GM21447 (cell line): ENCODE data around the gene EYA2.
"Not testable (repeated sequence)": the region's sequence is repeated elsewhere in the genome, so short reads cannot be mapped to it uniquely, and the experiment has no call there.

Experiments
- ATAC-seq: cut with Tn5 transposase; IDR thresholded peaks from one replicate; pipeline ENCODE4 v1.9.1; 2021; ENCODE audit not compliant: unreplicated experiment

EYA2 gene

DNA sequence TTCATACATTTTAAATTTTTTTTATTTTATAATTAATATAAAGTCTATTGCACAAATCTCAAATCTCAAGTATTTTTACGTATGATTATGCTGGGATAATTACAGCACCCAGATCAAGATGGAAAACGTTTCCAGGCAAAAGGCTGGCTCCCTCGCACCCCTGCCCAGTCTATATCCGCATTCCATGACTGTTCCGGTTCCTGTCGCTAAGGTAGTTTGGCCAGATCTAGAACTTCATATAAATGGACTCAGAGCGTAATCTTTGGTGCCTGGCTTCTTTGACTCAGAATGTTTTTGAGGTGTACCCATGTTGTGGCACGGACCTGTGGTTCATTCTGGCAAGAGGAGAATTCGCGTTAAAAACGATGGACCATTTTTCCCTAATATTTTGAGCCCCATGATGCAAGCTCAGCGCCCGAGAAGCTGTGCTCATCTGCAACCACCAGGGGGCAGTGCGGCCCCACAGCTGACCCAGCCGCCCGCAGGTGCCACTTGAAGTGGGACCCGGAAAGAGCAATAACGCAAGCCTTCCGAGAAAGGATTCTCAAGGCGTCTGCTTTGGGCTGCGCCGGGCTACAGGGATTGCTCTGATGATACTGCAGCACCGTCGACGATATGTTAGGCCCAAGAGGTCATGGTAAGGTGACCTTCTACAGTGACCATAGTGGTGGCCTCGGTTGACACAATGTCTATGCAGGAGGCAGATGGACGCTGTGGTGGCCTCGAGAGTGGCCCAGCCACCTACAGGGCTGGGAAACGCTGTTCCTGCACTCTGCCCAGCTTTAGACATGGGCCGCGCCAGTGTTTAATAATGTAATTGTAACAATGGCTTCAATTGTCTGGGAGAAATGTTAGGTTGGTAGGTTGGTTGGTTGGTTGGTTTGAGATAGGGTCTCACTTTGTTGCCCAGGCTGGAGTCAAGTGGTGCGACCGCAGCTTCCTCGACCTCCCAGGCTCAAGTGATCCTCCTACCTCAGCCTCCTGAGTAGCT, 301.7 kb downstream of the EYA2 start:
- ATAC-seq, result no peak

DNA sequence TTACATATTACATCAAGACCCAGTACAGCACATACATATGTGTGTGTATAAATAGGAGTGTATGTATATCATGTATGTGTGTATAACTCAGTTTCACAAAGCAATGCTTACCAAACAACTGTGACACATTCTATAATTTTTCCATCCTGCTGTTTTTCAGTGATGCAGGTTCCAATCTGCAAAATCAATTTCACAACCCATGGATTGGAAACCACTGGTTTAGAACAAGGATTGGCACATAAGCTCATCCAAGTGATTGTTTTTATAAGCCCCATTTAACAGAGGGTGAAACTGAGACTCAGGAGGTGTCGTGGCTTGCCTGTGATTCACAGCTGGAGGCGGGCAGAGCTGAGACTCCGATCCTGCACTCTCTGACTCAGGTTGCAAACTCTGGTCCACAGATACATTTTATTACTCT, 303.6 kb downstream of the EYA2 start:
- ATAC-seq, result no peak

DNA sequence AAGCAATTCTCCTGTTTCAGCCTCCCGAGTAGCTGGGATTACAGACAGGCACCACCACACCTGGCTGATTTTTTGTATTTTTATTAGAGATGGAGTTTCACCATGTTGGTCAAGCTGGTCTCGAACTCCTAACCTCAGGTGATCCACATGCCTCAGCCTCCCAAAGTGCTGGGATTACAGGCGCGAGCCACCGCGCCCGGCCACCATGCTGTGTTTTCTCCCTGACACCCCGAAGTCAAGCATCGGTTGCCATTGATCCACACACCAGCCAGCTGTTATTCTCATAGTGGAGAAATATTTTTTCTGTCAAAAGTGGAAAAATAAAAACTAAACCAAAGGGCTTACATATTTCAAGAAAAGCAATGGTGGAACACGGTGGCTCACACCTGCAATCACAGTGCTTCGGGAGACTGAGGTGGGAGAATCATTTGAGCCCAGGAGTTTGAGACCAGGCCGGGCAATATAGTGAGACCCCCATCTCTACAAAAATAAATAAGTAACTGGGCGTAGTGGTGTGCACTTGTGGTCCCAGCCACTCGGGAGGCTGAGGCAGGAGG, 304.4 kb downstream of the EYA2 start:
- no peak for ATAC-seq

DNA sequence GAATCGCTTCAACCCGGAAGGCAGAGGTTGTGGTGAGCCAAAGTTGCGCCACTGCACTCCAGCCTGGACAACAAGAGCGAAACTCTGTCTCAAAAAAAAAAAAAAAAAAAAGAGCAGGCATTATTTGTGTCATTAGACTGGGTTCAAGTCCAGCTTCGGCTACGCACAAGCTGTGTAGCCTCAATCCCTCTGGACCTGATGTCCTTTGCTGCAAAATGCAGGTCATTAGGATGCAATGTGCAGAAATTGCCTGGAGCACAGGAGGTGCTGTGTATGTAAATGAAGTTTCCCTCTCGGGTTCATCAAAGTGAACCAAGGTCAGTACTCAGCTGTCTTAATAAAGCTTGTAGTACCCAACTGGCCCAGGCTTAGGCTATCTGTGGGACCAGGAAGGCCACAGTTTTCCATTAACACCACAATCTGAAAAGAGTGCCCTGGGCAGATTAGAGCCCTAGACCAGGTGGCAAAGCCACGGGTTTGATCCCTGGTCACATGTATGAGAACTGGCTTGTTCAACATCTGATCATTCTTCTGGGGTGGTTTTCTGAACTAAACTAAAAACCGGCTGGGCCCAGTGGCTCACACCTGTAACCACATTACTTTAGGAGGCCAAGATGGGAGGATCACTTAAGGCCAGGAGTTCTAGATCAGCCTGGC, 306.6 kb downstream of the EYA2 start:
- ATAC-seq, result no peak

DNA sequence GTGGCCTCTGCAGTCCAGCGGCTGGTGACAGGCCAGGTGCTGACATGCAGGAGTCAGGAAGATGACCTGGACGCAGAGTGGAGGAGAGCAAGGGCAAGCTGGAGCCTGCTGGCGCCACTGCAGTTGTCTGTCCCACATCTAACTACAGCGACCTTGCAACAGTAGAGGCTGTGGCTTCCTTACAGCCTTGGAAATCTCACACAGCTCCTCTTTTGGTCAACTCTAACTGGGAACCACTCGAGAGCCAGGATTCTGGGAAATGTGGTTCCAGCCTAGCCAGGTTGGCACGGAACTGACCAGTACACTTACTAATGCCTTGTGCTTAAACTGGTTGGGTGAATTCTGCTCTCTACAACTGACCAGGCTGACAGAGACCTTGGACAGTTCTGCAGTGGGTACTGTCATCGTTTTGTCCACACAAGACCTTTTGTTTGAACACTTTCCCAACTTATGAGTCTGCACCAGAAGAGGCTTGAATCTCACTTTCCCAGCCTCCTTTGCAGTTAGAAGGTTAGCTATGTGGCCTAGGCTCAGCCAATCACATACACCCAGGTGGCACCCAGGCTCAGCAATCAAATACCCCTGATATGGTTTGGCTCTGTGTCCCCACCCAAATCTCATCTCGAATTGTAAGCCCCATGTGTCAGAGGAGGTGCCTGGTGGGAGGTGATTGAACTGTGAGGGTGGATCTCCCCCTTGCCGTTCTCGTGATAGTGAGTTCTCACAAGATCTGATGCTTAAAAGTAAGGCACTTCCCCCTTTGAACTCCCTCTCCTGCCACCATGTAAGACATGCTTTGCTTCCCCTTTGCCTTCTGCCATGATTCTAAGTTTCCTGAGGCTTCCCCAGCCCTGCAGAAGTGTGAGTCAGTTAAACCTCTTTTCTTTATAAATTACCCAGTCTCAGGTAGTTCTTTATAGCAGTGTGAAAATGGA, 308.4 kb downstream of the EYA2 start:
- no peak for ATAC-seq

DNA sequence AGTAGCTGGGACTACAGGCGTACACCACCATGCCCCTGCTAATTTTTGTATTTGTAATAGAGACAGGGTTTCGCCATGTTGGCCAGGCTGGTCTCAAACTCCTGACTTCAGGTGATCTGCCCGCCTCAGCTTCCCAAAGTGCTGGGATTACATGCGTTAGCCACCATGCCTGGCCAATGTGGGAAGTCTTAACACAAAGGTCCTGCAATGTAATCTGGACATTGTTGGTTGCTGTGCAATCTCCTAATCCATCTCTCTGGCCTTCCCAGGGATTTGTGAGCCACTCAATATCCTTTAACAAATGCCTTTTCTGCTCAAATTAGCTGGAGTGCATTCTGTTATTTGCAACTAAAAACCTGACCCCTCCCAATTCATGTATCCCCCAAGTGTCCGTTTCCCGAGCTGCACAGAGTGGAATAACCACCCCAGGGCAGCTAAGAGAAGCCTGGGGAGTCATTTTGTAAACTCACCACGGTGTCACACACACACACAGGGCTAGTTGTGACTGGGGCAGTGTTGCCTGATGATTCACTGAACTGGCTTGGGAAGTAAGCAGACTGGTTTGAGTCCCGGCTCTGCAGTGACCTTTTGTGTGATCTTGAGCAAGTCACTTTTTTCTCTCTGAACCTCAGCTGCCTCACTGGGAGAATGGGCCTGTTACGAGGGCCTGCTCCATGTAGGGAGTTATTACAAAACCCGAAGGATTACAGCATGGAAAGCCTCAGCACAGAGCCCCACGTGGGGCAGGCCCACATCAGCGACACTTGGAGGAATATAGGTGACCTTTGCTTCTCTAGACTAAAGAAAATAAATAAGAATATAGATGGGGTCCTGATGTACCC, 309.6 kb downstream of the EYA2 start:
- no peak for ATAC-seq

DNA sequence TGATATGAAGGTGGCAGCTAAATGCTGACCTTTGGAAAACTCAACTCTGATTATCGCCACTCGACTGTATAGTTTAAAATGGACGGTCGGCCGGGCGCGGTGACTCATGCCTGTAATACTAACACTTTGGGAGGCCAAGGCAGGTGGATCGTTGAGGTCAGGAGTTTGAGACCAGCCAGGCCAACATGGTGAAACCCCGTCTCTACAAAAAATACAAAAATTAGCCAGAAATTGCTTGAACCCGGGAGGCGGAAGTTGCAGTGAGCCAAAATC, 310.1 kb downstream of the EYA2 start:
- not testable (repeated sequence) for ATAC-seq

DNA sequence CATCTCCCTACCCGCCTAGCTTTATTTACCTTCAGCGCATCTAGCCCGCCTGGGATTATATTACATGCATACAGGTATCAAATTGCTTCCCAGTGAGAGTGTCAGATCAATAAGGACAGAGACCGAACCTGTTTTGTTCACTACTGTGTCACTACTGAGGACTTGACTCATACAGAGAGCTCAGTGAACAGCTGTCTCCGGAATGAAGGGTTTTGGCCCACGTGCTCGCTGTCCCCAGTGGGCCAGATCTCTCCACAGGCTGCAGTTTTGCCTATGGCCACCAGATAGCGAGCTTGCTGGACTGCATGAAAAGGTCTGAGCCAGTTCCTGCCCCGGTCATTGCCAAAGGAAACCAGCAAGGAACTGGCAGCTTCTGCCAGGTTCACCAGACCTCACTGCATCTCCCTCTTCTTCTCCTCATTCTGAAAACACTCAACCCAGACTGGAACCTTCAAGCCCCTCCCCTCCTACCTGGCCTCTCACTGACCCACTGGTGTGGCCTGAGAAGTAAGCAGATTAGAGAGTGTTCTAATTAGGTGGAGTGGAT, 311.0 kb downstream of the EYA2 start:
- no peak for ATAC-seq

DNA sequence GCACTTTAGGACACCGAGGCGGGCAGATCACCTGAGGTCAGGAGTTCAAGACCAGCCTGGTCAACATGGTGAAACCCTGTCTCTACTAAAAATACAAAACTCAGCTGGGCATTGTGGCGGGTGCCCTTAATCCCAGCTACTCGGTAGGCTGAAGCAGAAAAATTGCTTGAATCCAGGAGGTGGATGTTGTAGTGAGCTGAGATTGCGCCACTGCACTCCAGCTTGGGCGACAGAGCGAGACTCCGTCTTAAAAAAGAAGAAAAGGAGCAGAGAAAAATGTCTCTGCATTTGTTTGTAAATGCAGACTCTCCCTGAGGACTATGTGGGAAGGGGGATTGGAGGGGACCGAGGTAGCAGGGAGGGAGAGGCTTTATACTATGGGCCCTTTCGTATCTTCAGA, 311.9 kb downstream of the EYA2 start:
- not testable (repeated sequence) for ATAC-seq

DNA sequence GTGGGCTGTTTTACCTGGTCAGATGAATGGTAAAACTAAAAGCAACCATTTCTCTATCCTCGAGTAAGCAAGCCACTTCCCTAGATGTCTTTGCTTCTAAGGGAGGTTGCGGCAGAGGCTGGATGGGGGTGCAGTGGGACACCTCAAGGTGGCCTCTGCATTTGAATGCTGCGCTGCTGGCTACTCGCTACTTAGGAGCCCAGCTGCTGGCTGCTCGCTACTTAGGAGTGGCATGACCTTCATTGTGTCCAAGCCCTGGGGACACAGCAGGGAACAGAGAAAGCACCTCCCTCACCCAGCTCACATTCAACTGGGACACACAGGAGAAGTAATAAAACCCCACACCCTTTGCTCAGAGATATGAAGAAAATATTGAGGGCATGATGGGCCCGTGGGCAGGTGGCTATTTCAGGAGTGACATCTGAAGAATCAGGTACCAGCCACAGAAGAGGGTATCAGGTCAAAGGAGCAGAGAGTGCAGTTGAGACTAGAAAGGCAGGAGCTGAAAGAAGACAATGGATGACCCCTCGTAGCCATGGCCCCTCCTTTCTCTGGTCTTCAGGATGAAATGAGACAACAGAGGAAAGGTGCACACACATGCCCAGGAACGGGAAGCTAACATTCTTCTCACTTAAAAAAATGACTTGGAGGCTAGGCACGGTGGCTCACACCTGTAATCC, 312.5 kb downstream of the EYA2 start:
- no peak for ATAC-seq

DNA sequence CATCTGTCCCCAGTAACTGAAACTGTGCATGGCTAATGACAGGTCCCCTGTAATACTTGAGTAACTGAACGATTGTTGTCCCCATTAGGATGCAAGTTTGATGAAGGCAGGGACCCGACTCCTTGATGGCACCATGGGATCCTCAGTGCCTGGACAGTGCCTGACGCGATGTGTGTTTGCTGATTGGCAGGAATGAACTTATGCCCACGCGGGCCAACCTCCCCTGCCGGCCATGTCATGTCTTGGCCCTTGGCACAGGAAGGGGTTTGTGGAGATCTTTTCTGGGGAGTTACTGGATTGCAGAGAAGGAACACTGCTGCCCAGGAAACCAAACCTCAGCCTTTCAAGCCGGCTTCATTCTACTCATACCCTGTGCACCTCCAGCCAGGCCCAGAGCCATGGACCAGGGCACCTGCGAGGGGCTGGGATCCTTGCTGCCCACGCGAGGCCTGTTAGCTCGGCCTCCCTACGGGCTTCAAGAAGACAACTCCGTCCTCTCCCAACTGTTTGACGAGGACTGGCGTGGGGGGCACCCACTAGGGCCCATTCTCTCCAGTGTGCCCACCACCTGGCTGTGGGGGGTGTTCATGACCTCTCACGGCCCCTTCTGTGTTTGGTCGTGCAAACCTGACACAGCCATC, 314.0 kb downstream of the EYA2 start:
- ATAC-seq, result no peak

DNA sequence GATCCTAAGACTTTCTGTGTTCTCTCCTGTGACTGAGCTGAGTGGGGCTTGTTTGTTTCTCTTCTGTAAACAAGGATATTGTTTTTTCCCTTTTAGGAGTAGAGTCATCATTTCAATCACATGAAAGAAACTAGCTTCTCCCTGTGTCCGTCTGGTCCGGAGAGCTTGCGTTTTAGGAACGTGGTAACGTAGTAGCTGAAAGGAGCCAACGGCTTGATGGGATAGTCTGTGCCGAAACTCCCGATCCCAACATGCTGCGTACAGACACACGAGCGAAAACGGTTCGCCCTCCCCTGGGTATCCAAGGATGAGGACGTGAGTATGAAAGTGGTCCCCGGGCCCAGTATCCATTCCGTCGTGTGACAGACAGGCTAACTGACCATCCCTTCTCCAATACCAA, 315.3 kb downstream of the EYA2 start:
- no peak for ATAC-seq

DNA sequence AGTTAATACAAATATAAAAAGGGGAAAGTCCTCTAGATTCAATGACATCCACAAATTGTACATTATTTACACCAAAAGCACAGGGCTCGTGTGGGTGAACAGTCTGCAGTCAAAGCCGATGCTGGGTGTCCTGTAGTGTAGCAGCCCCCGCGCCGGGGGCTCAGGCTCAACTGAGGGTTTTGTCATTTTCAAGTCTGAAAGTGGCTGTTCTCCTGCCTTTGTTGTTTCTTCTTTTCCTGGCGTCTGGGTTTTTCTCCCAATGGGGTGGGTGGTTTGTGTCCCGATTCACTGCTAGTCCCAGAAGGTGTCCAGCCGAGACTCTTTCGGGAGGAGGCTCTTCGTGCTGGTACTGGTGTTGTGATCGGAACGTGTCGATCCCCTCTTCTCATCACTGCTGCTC, 315.8 kb downstream of the EYA2 start:
- no peak for ATAC-seq

DNA sequence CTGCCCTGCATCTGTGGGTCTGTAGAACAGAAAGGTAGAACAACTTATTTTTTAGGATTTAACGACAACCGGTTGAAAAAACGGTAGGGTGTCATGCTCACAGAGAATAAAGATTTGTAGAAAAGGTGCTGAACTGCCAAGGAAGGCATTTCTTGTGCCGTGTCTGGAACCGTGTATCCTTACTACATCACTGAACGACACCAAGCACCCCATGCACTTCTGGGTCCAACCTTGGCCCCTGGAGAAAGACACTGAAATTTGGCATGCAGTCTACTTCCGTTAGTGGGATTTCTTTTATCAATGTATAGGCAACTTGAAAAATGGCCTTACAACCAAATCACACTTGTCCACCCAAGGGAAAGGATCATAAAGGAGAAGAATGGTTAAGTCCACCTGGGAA, 316.4 kb downstream of the EYA2 start:
- ATAC-seq, result no peak

DNA sequence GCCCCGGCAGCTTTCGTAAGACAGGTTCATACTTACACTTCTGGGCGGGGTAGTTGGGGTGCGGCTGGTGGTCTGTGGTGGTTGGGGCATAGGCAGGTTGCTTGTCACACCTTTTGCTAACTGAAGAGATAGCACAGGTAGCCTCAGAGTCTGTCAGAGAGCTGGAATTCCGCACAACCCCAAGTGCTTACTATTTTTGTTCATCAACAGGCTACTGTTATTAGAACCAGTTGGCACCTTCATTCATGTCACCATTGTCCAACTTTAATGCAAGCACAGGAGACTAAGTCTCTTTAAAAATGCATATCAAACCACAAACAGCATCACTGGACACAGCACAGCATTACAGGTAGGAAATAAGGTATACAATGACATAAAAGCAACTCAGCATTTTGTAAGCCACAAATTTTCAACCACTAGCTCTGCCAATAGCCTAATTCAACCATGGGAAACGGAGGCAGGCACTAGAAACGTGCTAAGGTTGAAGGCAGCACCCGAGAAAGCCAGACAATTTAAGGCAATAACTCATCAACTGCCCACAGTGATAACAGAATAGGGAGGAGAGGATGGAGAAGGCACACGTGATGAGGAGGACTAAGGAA, 318.1 kb downstream of the EYA2 start:
- no peak for ATAC-seq

DNA sequence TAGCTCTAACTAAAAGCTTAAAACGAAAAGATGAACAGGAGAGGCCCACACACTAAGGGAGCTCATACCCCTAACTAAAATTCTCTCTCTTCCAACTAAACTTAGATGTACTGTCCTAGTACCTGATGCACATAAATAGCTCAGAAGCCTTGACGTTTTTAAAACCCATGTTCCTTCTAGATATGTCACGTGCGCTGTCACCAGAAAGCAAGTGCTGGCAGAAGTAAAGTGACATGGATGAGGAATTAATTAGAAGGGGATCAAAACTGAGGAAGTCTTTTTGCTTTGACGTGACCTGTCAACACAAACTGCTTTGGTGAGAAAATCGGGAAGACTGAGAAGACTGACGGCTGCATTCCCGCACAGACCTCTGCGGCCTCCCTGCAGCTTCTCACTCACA, 319.3 kb downstream of the EYA2 start:
- no peak for ATAC-seq

DNA sequence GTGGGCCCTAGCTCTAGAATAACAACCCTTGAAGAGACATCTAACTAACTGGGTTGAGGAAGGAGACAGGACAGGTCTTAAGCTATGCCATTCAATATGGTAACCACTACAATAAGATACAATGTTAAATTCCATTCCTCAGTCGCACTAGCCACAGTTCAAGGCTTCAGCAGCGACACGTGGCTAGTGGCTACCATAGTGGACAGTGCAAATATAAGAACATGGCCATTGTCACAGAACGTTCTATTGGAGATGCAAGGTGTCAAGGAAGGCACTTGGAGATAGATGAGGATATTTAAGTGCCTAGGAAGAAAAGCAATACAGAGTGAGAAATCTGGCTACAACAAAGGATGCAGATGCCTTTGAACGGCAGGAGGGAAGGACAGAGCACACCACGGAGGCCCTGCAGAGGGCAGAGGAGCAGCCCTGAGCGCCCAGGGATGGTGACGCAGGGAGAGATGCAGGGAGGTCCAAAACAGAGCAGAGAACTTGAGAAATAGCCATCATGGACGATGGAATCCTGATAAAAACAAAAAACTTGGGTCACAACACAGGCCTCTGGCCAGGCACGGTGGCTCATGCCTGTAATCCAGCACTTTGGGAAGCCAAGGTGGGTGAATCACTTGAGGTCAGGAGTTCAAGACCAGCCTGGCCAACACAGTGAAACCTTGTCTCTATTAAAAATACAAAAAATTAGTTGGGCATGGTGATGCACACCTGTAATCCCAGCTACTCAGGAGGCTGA, 321.2 kb downstream of the EYA2 start:
- no peak for ATAC-seq
